Effector memory CD4-positive, alpha-beta T cell (primary cell): ENCODE measurements around the gene NLRP11.

Experiments used
- DNase-seq, 3 donors: peaks; one replicate each; pipeline ENCODE4 v3.0.0-alpha.2; 2020
- H3K27ac ChIP-seq: 2 replicates; pipeline ENCODE4 v1.7.0; 2013; ENCODE audit warnings: mild to moderate bottlenecking, low read length, moderate library complexity; ENCODE audit not compliant: insufficient read depth, poor library complexity, severe bottlenecking
- H3K27me3 ChIP-seq: replicated peaks from 2 replicates; pipeline ENCODE4 v1.7.0; 2013; ENCODE audit warnings: mild to moderate bottlenecking, low read length; ENCODE audit not compliant: insufficient read depth, control insufficient read depth, poor library complexity, severe bottlenecking
- H3K36me3 ChIP-seq: 2 replicates; pipeline ENCODE4 v1.7.0; 2013; ENCODE audit warnings: mild to moderate bottlenecking, low read length, moderate library complexity; ENCODE audit not compliant: control insufficient read depth, insufficient read depth
- H3K4me1 ChIP-seq: 2 replicates; pipeline ENCODE4 v1.7.0; 2013; ENCODE audit warnings: low read length, mild to moderate bottlenecking; ENCODE audit not compliant: control insufficient read depth, insufficient read depth, poor library complexity, severe bottlenecking
- H3K4me3 ChIP-seq: 2 replicates; pipeline ENCODE4 v1.7.0; 2013; ENCODE audit warnings: low read length, low read depth, mild to moderate bottlenecking; ENCODE audit not compliant: insufficient read depth, poor library complexity, severe bottlenecking
- H3K9me3 ChIP-seq: 2 replicates; pipeline ENCODE4 v1.7.0; 2013; ENCODE audit warnings: mild to moderate bottlenecking, low read length, moderate library complexity; ENCODE audit not compliant: control insufficient read depth

Gene NLRP11

DNA sequence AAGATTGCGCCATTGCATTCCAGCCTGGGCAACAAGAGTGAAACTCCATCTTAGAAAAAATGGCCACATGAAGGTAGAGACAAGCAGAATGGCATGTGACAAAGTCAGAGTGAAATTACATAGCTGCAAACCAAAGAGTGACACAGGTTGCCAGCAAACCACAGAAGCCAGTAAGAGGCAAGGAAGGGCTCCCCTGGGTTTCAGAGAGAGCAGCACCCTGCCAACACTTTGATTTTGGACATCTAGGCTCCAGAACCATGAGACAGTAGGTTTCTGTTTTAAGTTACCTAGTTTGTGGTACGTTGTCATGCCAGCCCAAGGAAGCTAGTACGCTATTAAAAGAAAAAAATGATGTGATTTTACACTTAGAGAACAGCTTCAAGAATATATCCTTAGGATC lies 6.5 kb upstream of the NLRP11 start:
- Histone ChIP-seq H3K27ac (no peak overlapping the region), H3K27me3 (no peaks in the 10 kb centered on the region), H3K36me3 (no peaks in the 10 kb centered on the region), H3K4me3 (no peak overlapping the region), H3K9me3 (no peaks in the 10 kb centered on the region), H3K4me1 (no peaks in the 10 kb centered on the region)
- DNase-seq: no peak

DNA sequence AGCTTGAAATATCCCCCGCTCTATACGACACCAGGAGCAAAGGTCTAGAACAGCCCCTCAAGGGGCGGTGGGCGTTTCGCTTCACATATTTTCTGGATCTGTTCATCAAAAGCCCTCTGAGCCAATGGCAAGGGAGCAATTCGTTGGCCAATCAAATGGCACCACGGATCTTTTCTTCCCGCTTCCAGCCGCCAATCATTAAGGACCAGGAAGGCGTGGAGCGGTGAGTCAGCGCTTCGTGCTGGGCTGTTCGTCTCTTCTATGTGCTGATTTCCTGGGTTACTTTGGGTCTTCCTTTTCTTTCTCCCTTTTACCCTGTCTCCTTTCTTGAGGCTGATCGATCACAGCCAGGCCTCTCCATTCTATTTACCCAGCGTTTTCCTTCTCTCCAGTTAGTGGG lies 4.5 kb upstream of the NLRP11 start, which contains the start of gene NLRP4:
Gene NLRP4, plus strand, starts transcription at position 201 of the 400 bp plus-strand sequence. CDS start 15,541 bp downstream, outside the sequence.
- no peak within 1 kb of the TSS for H3K4me3 ChIP-seq
- no peaks in the 10 kb centered on the region for H3K9me3 ChIP-seq
- no peaks in the 10 kb centered on the region for H3K36me3 ChIP-seq
- H3K4me1 ChIP-seq: no peaks in the 10 kb centered on the region
- H3K27ac ChIP-seq: no peak within 1 kb of the TSS
- no peaks in the 10 kb centered on the region for H3K27me3 ChIP-seq
- no peak for DNase-seq

DNA sequence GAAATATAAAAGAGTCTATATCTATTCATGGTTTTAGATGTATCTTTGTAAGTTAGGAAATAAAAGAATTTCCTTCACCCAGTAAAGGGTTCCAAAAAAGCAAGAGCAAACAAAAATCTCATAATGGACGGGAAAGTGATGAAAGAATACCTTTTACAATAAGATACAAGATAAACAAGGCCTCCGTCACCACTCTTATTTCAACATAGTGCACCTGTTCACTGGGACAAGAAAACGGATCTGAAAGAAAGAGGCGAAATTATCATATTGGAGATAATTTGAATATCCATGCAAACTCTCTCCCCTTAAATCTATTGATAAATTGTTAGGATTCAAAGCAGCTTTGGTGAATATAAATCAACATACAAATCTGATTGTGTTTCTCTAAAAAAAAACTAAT lies 877 bp upstream of the NLRP11 start:
- no peaks in the 10 kb centered on the region for H3K9me3 ChIP-seq
- H3K27me3 ChIP-seq: no peaks in the 10 kb centered on the region
- no peak overlapping the region for H3K4me3 ChIP-seq
- no peaks in the 10 kb centered on the region for H3K36me3 ChIP-seq
- no peak for DNase-seq
- no peak overlapping the region for H3K27ac ChIP-seq
- no peaks in the 10 kb centered on the region for H3K4me1 ChIP-seq

DNA sequence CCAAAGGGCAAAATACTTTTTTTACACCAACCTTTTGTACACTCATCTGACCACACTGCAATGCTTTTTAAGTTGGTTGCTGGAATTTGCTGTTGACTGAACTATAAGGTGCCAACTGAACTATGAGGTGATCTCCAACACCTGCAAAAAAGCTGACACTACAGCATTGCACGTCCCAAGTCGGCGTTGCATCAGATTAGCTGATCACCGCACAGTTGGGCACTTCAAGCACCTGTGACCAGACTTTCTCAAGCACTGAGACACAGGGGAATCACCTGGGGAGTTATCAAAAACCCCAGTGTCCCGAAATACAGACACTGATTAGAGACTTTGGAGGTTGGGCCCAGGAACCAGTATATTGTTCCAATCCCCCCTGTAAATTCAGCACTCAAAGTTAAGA lies 1.1 kb downstream of the NLRP11 start:
- no peaks in the 10 kb centered on the region for H3K9me3 ChIP-seq
- H3K4me3 ChIP-seq: no peak overlapping the region
- H3K4me1 ChIP-seq: no peaks in the 10 kb centered on the region
- H3K27me3 ChIP-seq: no peaks in the 10 kb centered on the region
- H3K36me3 ChIP-seq: no peaks in the 10 kb centered on the region
- no peak overlapping the region for H3K27ac ChIP-seq
- DNase-seq: no peak

DNA sequence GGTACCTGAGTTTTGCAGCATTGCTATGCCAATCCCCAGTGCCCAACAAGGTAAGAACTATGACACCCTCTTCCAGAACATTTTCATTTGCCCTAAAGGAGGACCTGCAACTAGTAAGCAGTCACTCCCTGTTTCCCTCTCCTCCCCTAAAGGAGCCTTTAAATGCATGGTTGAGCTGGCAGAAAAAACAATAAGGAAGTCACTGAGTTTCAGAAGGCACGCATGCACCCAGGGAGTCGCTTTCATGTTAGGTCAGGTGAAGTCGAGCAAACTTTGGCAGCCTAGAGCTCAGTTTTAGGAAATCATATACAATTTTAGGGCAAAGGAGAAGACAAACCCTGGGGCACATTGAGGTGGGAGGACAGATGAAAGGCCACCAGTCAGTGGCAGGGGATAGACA lies 11.8 kb downstream of the NLRP11 start:
- Histone ChIP-seq H3K36me3 (no peaks in the 10 kb centered on the region), H3K4me1 (no peaks in the 10 kb centered on the region), H3K9me3 (no peaks in the 10 kb centered on the region), H3K27ac (no peak overlapping the region), H3K4me3 (no peak overlapping the region), H3K27me3 (no peaks in the 10 kb centered on the region)
- no peak for DNase-seq

DNA sequence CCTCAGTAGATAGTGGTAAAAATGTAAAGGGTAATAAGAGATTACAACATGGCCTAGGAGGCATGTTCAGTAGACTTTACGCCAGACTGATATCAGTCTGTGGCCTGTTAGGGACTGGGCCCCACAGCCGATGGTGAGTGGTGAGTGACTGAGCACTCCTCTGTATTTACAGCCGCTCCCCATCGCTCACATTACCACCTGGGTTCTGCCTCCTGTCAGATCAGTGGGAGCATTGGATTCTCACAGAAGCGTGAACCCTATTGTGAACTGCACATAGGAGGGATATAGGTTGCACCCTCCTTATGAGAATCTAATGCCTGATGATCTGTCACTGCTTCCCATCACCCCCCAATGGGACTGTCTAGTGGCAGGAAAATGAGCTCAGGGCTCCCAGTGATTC lies 17.9 kb downstream of the NLRP11 start:
- no peak overlapping the region for H3K27ac ChIP-seq
- H3K4me1 ChIP-seq: no peaks in the 10 kb centered on the region
- no peaks in the 10 kb centered on the region for H3K9me3 ChIP-seq
- no peaks in the 10 kb centered on the region for H3K27me3 ChIP-seq
- H3K36me3 ChIP-seq: no peaks in the 10 kb centered on the region
- no peak overlapping the region for H3K4me3 ChIP-seq
- DNase-seq: no peak

DNA sequence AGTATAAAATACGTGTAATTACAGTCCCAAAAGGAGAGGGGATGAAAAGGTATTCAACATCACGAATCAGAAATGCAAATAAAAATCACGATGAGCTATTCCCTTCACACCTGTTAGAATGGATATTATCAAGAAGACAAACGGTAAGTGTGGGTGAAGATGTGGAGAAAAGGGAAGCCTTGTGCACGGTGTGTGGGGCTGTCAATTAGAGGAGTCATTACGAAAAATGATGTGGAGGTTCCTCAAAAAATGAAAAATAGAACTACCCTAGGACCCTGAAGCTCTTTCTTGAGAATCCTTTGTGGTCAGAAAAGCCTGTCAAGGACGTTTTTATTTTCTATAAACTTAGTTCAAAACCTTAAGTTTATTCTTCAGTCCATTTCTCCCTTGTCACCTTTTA lies 19.4 kb downstream of the NLRP11 start:
- no peaks in the 10 kb centered on the region for H3K4me1 ChIP-seq
- no peak overlapping the region for H3K4me3 ChIP-seq
- no peak for DNase-seq
- no peak overlapping the region for H3K27ac ChIP-seq
- no peaks in the 10 kb centered on the region for H3K9me3 ChIP-seq
- H3K36me3 ChIP-seq: no peaks in the 10 kb centered on the region
- no peaks in the 10 kb centered on the region for H3K27me3 ChIP-seq

DNA sequence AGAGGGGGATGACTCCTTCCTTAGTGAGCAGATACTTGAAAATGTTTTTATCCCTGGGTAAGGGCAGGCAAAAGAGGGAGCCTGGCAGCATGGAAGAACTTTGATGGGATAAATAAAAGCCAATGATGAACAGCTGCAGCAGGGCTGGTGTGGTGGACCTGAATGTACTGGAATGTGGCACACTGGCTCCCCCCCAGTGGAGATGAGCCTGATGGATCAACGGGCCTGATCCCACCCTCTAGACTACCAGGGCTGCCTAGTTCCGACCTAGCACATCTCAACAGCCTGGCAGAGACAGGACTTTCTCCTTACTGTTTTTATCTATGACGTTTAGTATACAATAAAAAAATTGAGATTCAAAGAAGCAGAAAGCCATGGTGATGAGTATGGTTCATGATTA lies 20.5 kb downstream of the NLRP11 start:
- DNase-seq: no peak
- no peaks in the 10 kb centered on the region for H3K27me3 ChIP-seq
- H3K9me3 ChIP-seq: no peaks in the 10 kb centered on the region
- no peak overlapping the region for H3K27ac ChIP-seq
- H3K36me3 ChIP-seq: no peaks in the 10 kb centered on the region
- no peak overlapping the region for H3K4me3 ChIP-seq
- no peaks in the 10 kb centered on the region for H3K4me1 ChIP-seq

DNA sequence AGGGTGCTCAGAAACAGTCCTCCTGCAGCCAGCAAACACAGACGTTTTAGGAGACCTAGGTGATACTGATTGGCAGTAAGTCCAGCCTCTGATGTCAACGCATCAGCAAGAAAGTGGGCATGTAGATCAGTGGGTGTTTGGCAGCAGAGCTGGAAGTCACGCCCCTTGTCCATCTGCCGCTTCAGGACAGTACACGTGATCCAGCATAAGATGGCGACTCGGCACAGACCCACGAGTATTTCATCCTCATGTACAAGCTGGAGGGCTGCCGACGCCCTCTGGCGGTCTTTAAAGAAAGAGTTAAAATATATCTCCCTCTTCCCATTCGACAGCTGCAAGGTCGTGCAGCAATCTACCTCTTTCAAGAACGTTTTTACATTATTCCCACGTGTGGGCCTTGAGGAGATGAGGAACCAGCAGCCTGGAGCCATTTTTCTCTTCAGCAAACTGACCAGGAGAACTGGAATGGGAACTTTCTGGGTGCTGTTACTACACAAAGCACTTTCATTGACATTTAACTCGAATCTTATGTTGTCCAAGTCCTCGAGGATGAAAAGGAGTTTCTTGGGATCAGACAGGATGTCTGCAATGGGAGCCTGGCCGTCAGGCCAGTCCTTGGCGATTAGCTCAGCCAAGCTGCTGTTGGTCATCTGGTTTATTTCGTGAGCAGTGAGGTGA lies 22.3 kb downstream of the NLRP11 start:
- Histone ChIP-seq H3K4me1 (no peaks in the 10 kb centered on the region), H3K27ac (no peak overlapping the region), H3K36me3 (no peaks in the 10 kb centered on the region), H3K9me3 (no peaks in the 10 kb centered on the region), H3K27me3 (no peaks in the 10 kb centered on the region), H3K4me3 (no peak overlapping the region)
- peak in 1 of 3 donors; percentile 1 for DNase-seq

DNA sequence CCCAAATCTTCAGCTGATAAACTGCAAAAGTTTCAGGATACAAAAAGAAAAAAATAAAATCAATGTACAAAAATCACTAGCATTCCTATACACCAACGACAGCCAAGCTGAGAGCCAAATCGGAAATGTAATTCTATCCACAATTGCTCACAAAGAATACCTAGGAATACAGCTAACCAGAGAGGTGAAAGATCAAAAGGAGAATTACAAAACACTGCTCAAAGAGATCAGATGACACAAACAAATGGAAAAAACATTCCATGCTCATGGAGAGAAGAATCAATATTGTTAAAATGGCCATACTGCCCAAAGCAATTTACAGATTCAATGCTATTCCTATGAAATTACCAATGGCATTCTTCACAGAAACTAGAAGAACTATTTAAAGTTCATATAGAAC lies 29.5 kb downstream of the NLRP11 start:
- Histone ChIP-seq H3K4me3 (no peak overlapping the region), H3K4me1 (no peaks in the 10 kb centered on the region), H3K27me3 (no peaks in the 10 kb centered on the region), H3K9me3 (no peaks in the 10 kb centered on the region), H3K36me3 (no peaks in the 10 kb centered on the region), H3K27ac (no peak overlapping the region)
- DNase-seq: no peak
